Stimulated activated CD4-positive, alpha-beta T cell treated with anti-CD3 and anti-CD28 coated beads, Interleukin-2, amount 100 ng/mL, for 4 hours (primary cell): ENCODE data around the gene PRKCA.
"Not testable (repeated sequence)": the region's sequence is repeated elsewhere in the genome, so short reads cannot be mapped to it uniquely, and the experiment has no call there.

Source experiments
- DNase-seq: peaks from one replicate; pipeline ENCODE4 v3.0.0-alpha.2; 2020; ENCODE audit warnings: low read depth

Gene PRKCA

GRCh38 chr17:66386498-66387351, 84.3 kb downstream of the PRKCA start:
- no peak for DNase-seq

GRCh38 chr17:66387392-66387981, 85.1 kb downstream of the PRKCA start:
- no peak for DNase-seq

GRCh38 chr17:66392783-66393437, 90.5 kb downstream of the PRKCA start:
- no peak for DNase-seq

- no peak for DNase-seq
Observed at GRCh38 chr17:66395961-66396360, 93.5 kb downstream of the PRKCA start.

GRCh38 chr17:66397486-66397885, 95.1 kb downstream of the PRKCA start:
- DNase-seq: peak; percentile 4

GRCh38 chr17:66398059-66398458, 95.6 kb downstream of the PRKCA start:
- DNase-seq: no peak

GRCh38 chr17:66398617-66399016, 96.2 kb downstream of the PRKCA start:
- no peak for DNase-seq

- no peak for DNase-seq
Observed at GRCh38 chr17:66399441-66399840, 97.0 kb downstream of the PRKCA start.

- DNase-seq: not testable (repeated sequence)
Observed at GRCh38 chr17:66400041-66400688, 97.8 kb downstream of the PRKCA start.

GRCh38 chr17:66400698-66401097, 98.3 kb downstream of the PRKCA start:
- no peak for DNase-seq

- DNase-seq: no peak
Observed at GRCh38 chr17:66401364-66401763, 99.0 kb downstream of the PRKCA start.

- DNase-seq: no peak
Observed at GRCh38 chr17:66403846-66404556, 101.6 kb downstream of the PRKCA start.

GRCh38 chr17:66405836-66406677, 103.6 kb downstream of the PRKCA start:
- no peak for DNase-seq

- no peak for DNase-seq
Observed at GRCh38 chr17:66406701-66407644, 104.6 kb downstream of the PRKCA start.

- DNase-seq: no peak
Observed at GRCh38 chr17:66407864-66408263, 105.5 kb downstream of the PRKCA start.

- DNase-seq: no peak
Observed at GRCh38 chr17:66411520-66411919, 109.1 kb downstream of the PRKCA start.

- no peak for DNase-seq
Observed at GRCh38 chr17:66412857-66413558, 110.6 kb downstream of the PRKCA start.

GRCh38 chr17:66413559-66414520, 111.4 kb downstream of the PRKCA start:
- no peak for DNase-seq
